Kasumi-1 (cell line): ENCODE measurements around the gene ZNF138.
"Not testable (repeated sequence)": the region's sequence is repeated elsewhere in the genome, so short reads cannot be mapped to it uniquely, and the experiment has no call there.

Experiments
- DNase-seq, 2 experiments: peaks; one replicate each; lab custom pipeline; 2025; lab: John Stamatoyannopoulos, UW

ZNF138 gene

GRCh38 chr7:64838691-64839090 lies 44.5 kb downstream of the ZNF138 start:
- no peak for DNase-seq

- DNase-seq, result no peak
Measured at GRCh38 chr7:64839910-64840309, 45.7 kb downstream of the ZNF138 start.

- no peak for DNase-seq
Measured at GRCh38 chr7:64849250-64849923, 55.2 kb downstream of the ZNF138 start.

- DNase-seq, result no peak
Measured at GRCh38 chr7:64849924-64850499, 55.8 kb downstream of the ZNF138 start.

GRCh38 chr7:64853679-64854078 lies 59.5 kb downstream of the ZNF138 start:
- DNase-seq, result no peak

DNA sequence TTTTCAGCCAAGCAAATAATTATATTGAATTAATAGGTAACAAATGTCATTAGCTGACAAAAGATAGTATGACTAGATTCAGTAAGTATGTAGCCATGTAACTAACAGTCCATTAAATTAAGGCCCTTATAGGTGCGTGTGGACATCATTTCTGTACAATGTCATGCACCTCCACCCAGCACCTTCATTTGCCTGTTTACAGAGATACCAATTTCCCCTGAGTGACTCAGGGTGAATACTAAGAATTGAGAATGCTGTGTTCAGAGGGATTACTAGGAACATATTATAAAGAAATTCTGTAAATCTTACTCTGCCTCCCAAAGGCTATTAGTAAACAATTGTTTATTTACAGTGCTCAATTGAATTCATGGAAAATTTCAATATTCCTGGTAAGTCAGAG lies 60.7 kb downstream of the ZNF138 start:
- DNase-seq, result no peak

GRCh38 chr7:64863021-64863420 lies 68.8 kb downstream of the ZNF138 start:
- no peak for DNase-seq

DNA sequence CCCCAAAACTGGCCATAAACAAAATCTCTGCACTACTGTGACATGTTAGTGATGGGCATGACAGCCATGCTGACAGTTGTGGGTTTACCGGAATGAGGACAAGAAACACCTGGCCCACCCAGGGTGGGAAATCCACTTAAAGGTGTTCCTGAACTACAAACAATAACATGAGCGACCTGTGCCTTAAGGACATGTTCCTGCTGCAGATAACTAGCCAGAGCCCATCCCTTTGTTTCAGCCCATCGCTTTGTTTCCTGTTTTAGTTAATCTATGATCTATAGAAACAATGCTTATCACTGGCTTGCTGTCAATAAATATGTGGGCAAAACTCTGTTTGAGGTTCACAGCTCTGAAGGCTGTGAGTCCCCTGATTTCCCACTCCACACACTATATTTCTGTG lies 69.3 kb downstream of the ZNF138 start:
- not testable (repeated sequence) for DNase-seq

DNA sequence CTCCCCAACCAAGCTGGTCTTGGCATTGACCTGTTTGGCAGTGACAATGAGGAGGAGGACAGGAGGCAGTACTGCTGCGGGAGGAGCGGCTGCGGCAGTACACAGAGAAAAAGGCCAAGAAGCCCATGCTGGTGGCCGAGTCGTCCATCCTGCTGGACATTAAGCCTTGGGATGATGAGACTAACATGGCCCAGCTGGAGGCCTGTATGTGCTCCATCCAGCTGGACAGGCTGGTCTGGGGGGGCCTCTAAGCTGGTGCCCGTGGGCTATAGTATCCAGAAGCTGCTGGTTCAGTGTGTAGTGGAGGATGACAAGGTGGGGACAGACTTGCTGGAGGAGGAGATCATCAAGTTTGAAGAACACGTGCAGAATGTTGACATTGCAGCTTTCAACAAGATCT lies 69.7 kb downstream of the ZNF138 start:
- DNase-seq, result no peak

DNA sequence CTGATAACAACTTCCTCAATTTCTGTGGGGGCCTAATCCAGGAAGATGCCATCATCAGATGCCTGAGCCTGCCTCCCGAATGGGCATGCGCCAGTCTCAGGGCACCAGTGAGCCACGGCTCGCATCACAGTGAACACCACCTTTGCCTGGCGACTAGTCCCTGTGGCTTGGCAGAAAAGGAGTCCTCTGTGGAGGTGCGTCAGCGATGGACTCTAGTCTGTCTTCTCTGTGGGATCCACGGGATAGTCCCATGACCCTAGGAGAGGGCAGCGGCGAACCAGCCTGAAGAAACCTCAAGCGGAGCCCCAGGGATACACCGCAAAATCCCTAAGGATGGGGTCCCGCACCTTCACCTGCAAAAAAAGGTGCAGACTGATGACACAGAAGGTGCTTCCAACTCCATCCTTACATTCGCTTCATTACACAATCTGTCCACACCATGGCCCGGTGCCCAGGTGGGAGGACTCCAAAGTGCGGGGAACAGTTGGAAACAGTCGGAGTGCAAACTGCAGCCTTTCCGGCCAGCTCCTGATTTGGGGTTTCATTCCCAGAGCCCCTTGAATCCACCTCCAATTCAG lies 73.7 kb downstream of the ZNF138 start:
- DNase-seq, result no peak

DNA sequence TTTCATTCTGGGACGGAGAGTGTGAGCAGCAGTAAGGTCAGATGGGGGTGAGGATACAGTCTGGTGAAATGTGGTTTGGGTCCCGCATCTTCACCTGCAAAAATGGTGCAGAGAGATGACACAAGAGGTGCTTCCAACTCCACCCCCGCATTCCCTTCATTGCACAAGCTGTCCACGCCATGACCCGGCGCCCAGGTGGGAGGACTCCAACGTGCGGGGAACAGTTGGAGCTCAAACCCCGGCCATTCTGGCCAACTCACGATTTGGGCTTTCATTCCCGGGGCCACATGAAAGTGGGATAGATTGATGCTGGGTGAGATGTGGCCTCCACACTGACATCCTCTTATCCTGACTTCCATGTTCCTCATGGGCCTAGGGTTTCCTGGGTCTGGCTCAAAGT lies 74.3 kb downstream of the ZNF138 start:
- no peak for DNase-seq

DNA sequence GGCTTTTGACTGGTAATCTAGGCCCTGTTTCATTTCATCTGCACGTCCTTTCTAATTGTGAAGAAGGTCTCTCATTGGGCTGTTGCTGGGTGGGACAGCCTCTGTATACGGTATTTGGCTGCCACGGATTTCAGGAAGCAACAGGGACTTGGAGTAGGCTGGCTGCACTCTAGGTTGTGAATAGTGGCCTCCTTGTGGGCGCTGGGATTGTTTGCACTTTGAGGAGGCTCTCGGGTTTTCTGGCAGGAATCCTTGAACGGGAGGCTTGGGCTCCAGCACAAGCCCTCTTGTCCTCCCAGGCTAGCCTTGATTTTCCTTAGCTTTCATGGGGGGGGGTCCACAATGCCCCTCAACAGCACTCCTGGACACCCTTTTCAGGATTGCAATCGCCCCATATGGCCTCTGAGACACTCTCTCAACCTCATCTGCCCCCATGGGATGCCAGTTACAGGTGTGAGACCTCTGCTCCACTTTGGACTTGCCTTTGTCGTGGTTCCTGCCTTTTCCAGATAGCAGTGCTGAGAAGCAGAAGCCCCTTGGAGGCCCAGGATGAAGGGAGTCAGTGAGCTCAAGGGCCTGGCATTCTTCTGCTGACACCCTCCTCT lies 75.0 kb downstream of the ZNF138 start:
- no peak for DNase-seq

DNA sequence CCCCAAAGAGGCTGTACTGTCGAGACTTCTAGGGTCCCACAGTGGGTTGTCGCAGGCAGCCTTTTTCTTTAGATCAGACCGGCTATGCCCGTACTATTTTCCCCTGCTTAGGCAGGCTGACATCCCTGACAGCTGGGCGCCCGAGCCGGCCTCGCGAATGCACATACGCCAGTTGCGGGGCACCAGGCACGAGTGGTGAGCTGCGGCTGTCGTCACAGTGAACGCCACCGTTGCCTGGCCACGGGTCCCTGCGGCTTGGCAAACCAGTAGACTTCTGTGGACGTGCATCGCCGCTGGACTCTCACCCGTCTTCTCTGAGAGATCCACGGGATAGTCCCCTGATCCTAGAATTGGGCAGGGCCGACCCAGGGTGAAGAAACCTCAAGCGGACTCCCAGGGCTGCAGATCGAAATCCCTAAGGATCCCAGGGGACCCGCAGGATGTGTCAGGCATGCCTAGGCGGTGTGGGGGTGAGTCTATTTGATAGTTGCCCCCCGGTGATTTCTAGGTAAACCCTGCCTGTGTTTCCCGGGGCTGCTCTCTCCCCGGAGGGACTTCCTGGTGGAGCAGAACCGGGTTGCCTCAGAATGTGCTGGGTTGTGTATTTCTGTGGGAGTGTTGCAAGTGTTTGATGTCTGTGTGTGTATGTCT lies 75.8 kb downstream of the ZNF138 start:
- no peak for DNase-seq

GRCh38 chr7:64870656-64871055 lies 76.4 kb downstream of the ZNF138 start:
- no peak for DNase-seq

DNA sequence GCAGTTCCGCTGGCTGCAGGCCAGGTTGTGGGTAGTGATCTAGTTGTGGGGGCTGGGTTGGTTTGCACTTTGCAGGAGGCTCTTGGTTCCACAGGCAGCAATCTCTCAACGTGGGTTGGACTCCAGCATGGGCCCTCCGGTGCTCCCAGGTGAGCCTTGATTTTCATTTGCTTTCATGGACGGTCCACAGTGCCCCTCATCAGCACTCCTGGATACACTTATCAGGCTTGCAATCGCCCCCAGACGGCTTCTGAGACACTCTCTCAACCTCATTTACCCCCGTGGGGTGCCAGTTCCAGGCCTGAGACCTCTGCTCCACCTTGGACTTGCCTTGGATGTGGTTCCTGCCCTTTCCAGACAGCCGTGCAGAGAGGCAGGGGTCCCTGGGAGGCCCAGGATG lies 77.5 kb downstream of the ZNF138 start:
- DNase-seq, result no peak

DNA sequence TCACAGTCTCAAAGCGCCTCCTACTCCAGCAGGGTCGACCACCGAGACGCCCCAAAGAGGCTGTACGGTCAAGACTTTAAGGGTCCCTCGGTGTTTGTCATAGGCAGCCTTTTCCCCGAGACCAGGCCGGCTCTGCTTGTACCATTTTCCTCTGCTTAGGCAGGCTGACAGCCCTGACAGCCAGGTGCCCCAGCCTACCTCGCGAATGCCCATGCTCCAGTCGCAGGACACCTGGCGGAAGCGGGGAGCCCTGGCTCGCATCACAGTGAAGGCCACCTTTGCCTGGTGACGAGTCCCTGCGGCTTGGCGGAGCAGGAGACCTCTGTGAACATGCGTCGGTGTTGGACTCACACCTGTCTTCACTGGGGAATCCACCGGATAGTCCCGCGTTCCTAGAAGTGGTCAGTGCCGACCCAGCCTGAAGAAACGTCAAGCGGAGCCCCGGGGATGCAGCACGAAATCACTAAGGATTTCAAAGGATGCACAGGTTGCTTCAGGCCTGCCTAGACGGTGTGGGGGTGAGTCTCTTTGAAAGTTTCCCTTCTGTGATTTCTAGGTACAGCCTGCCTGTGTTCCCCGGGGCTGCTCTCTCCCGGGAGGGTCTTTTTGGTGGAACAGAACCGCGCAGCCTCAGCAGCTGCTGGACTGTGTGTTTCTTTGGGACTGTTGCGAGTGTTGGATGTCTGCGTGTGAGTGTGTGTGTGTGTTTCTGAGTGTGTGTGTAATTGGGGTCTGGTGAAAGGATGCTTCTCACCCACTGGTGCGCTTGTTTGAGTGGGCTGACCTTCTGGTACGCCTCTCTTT lies 78.3 kb downstream of the ZNF138 start:
- no peak for DNase-seq

- no peak for DNase-seq
Measured at GRCh38 chr7:64873155-64873500, 78.9 kb downstream of the ZNF138 start.

DNA sequence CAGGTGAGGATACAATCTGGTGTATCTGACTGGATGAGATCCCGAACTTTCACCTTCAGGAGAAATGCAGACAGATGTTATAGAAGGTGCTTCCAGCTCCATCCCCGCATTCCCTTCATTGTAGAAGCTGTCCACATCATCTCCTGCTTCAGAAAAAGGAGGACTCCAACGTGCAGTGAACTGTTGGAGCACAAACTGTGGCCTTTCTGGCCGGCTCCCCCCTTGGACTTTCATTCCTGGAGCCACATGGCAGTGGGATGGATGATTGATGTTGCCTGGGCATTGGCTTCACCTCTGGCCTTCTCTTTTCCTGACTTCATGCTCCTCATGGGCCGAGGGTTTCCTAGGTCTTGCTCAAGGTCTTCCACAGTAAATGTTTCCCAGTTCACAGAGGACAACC lies 79.3 kb downstream of the ZNF138 start:
- no peak for DNase-seq

GRCh38 chr7:64874114-64874513 lies 79.9 kb downstream of the ZNF138 start:
- no peak for DNase-seq

DNA sequence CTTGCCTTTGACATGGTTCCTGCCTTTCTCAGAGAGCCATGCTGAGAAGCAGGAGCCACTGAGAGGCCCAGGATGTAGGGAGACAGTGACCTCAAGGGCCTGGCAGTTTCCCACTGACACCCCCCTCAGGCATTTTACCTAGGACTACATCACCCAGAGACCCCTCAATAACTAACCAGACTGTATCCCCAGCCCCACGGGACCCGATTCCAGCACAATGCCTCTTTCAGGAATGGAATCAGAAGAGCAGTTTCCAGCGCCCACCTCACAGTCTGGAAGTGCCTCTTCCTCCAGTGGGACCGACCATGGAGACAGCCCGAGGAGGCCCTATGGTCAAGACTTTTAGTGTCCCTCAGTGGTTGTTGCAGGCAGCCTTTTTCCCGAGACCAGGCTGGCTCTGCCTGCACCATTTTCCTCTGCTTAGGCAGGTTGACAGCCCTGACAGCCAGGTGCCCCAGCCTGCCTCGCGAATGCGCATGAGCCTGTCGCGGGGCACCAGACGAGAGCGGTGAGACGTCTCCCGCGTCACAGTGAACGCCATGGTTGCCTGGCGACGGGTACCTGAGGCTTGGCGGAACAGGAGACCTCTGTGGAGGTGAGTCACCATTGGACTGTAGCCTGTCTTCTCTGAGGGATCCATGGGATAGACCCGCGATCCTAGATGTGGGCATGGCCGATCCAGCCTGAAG lies 80.5 kb downstream of the ZNF138 start:
- no peak for DNase-seq

DNA sequence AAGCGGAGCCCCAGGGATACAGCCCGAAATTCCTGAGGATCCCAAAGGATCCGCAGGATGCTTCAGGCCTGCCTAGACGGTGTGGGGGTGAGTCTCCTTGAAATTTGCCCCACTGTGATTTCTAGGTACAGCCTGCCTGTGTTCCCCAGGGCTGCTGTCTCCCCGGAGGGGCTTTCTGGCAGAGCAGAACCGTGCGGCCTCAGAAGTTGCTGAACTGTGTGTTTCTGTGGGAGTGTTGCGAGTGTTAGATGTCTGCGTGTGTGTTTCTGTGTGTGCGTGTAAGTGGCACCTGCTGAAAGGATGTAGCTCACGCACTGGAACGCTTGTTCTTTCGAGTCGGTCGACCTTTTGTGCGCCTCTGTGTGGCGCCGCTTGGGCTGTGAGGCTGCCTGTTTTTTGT lies 81.0 kb downstream of the ZNF138 start:
- DNase-seq, result no peak
